Activated CD4-positive, CD25-positive, alpha-beta regulatory T cell (primary cell): ENCODE data around the gene GADD45B.
"Not testable (repeated sequence)": the region's sequence is repeated elsewhere in the genome, so short reads cannot be mapped to it uniquely, and the experiment has no call there.

Experiments used
- DNase-seq, 4 experiments: peaks; one replicate each; lab custom pipeline; 2025; lab: John Stamatoyannopoulos, UW

GADD45B gene

GRCh38 chr19:2443785-2444182 lies 32.1 kb upstream of the GADD45B start:
- no peak for DNase-seq

GRCh38 chr19:2444251-2445002 lies 31.5 kb upstream of the GADD45B start:
- DNase-seq: no peak

GRCh38 chr19:2446381-2446780 lies 29.5 kb upstream of the GADD45B start:
- no peak for DNase-seq

GRCh38 chr19:2449019-2449418 lies 26.9 kb upstream of the GADD45B start:
- DNase-seq: no peak

GRCh38 chr19:2451138-2451537 lies 24.8 kb upstream of the GADD45B start:
- no peak for DNase-seq

GRCh38 chr19:2451741-2452140 lies 24.2 kb upstream of the GADD45B start:
- no peak for DNase-seq

GRCh38 chr19:2453431-2454025 lies 22.4 kb upstream of the GADD45B start:
- DNase-seq: no peak

- no peak for DNase-seq
Observed at GRCh38 chr19:2454199-2454961, 21.5 kb upstream of the GADD45B start.

- no peak for DNase-seq
Observed at GRCh38 chr19:2454962-2455850, 20.7 kb upstream of the GADD45B start.

GRCh38 chr19:2455851-2456570 lies 19.9 kb upstream of the GADD45B start:
- DNase-seq: peak in 3 of 4 experiments; percentile 17 to 25 (median 24)

GRCh38 chr19:2457394-2458037 lies 18.4 kb upstream of the GADD45B start:
- no peak for DNase-seq

GRCh38 chr19:2458054-2458453 lies 17.9 kb upstream of the GADD45B start:
- no peak for DNase-seq

GRCh38 chr19:2458776-2459175 lies 17.2 kb upstream of the GADD45B start:
- not testable (repeated sequence) for DNase-seq

- DNase-seq: no peak
Observed at GRCh38 chr19:2460245-2460644, 15.7 kb upstream of the GADD45B start.

GRCh38 chr19:2461751-2462634 lies 13.9 kb upstream of the GADD45B start:
- peak in 2 of 4 experiments; percentile 30 to 41 for DNase-seq

- DNase-seq: no peak
Observed at GRCh38 chr19:2462635-2463421, 13.1 kb upstream of the GADD45B start.

GRCh38 chr19:2463694-2464093 lies 12.2 kb upstream of the GADD45B start:
- DNase-seq: not testable (repeated sequence)

- DNase-seq: no peak
Observed at GRCh38 chr19:2464389-2464788, 11.5 kb upstream of the GADD45B start.

- DNase-seq: no peak
Observed at GRCh38 chr19:2468596-2468995, 7.3 kb upstream of the GADD45B start.
